ENCODE data around the gene SLC6A1. TPM values are rescaled to one million over a fixed set of nuclear protein-coding genes. Genes with fewer than 3 reads are reported as not detected.

The SLC6A1 gene
- total RNA-seq, 1 experiment from 2014 or later = not detected

- Mint-ChIP-seq H3K36me3 (ENCODE audit: insufficient read depth in 1 of 3, low read depth in 3 of 3) (no peaks in the 10 kb centered on the region; a peak in 1 of 7 replicates), H3K27ac (no peak overlapping the region), H3K4me3 (no peak overlapping the region), H3K9me3 (no peaks in the 10 kb centered on the region), H3K27me3 (ENCODE audit: low read depth) (peaks cover 90% of the 10 kb centered on the region), H3K4me1 (peaks cover 8 to 18% of the 10 kb centered on the region in 2 experiments; a peak in 3 of 4 replicates)
- no peak overlapping the region for H2AK5ac ChIP-seq (ENCODE audit: insufficient read length, low read length)
- no peak overlapping the region for H3K23ac ChIP-seq (ENCODE audit: insufficient read length, low read depth, low read length)
- no peak overlapping the region for H2AFZ ChIP-seq (ENCODE audit: low read length)
- H2BK15ac ChIP-seq (ENCODE audit: low read depth, low read length) = no peak overlapping the region
- H3K4me1 ChIP-seq (ENCODE audit: insufficient read depth, low read length) = no peaks in the 10 kb centered on the region; the same call in 1 of the 2 replicates
- peaks cover 5% of the 10 kb centered on the region for H3K23me2 ChIP-seq (ENCODE audit: insufficient read length, low read depth, low read length, poor library complexity, severe bottlenecking)
- no peak overlapping the region for H2BK20ac ChIP-seq (ENCODE audit: low read depth, low read length, poor library complexity, severe bottlenecking)
- H3K18ac ChIP-seq (ENCODE audit: insufficient read length, low read depth, low read length) = no peak overlapping the region
- no peak overlapping the region for H4K5ac ChIP-seq (ENCODE audit: insufficient read length, low read depth, low read length)
- no peak overlapping the region for H3K9ac ChIP-seq (ENCODE audit: extremely low read depth, insufficient read length, low read length)
- H3T11ph ChIP-seq (ENCODE audit: low read length) = no peak overlapping the region
- no peak overlapping the region for H2BK5ac ChIP-seq (ENCODE audit: insufficient read length, low read length)
- no peak overlapping the region for H3K56ac ChIP-seq (ENCODE audit: insufficient read length, low read depth, low read length)
- H3K27ac ChIP-seq (ENCODE audit: insufficient read length, low read depth, low read length) = no peak overlapping the region
- no peak overlapping the region for H3K4ac ChIP-seq (ENCODE audit: low read depth, low read length)
- no peak overlapping the region for H3K4me2 ChIP-seq (ENCODE audit: insufficient read depth, insufficient read length, low read length)
- TF ChIP-seq CTCF (conservative IDR thresholded peaks at IDR 0.05) = no peak
- no peak overlapping the region for H2BK12ac ChIP-seq (ENCODE audit: insufficient read length, low read depth, low read length)
- no peak overlapping the region for H3K14ac ChIP-seq (ENCODE audit: insufficient read depth, low read length)
- peaks cover 26% of the 10 kb centered on the region; the same call in 1 of the 2 replicates for H3K27me3 ChIP-seq (ENCODE audit: insufficient read depth, low read length)
- no peaks in the 10 kb centered on the region for H4K20me1 ChIP-seq (ENCODE audit: control insufficient read depth, insufficient read depth, insufficient read length)
- no CpG with 5 or more reads among the region's 8 CpGs for WGBS (ENCODE audit: extremely low coverage, insufficient read length, low lambda C conversion rate)
- no peak for DNase-seq
- no peaks in the 10 kb centered on the region for H3K79me1 ChIP-seq (ENCODE audit: insufficient read depth, low read depth, low read length, poor library complexity, severe bottlenecking)
- no peaks in the 10 kb centered on the region for H3K9me3 ChIP-seq (ENCODE audit: control insufficient read depth, low read depth, low read length)
- no peak overlapping the region for H4K8ac ChIP-seq (replicated peaks; ENCODE audit: insufficient read length, low read depth, low read length)
- no peak overlapping the region for H2BK120ac ChIP-seq (ENCODE audit: low read depth, low read length, poor library complexity, severe bottlenecking)
- H3K79me2 ChIP-seq (ENCODE audit: insufficient read depth, low read length) = no peaks in the 10 kb centered on the region
- no peak overlapping the region for H4K91ac ChIP-seq (ENCODE audit: insufficient read length, low read depth, low read length)
These were observed 3.3 kb downstream of the SLC6A1 start for GRCh38 chr3:10995871-10996270.
